EH (cell line): Measurements from ENCODE around the gene EXTL1.
A peak's percentile ranks its signal among the peaks of the same experiment; 100 is the strongest.

Experiments
- DNase-seq: peaks from one replicate; pipeline ENCODE4 v3.0.0-alpha.2; 2015; ENCODE audit warnings: low read depth

EXTL1 gene

GRCh38 chr1:26044414-26044813, 22.8 kb downstream of the EXTL1 start:
- DNase-seq: no peak

GRCh38 chr1:26044971-26045721, 23.6 kb downstream of the EXTL1 start:
- DNase-seq: no peak

GRCh38 chr1:26045722-26046245, 24.2 kb downstream of the EXTL1 start, which contains the start of gene SLC30A2:
SLC30A2 (minus strand) TSS chr1:26046118; CDS start chr1:26045896, 222 bp downstream.
- no peak for DNase-seq

GRCh38 chr1:26046246-26047095, 24.9 kb downstream of the EXTL1 start:
- DNase-seq: no peak

GRCh38 chr1:26047278-26047874, 25.8 kb downstream of the EXTL1 start:
- no peak for DNase-seq

GRCh38 chr1:26049531-26050247, 28.1 kb downstream of the EXTL1 start:
- peak; percentile 36 for DNase-seq

GRCh38 chr1:26050248-26050640, 28.7 kb downstream of the EXTL1 start:
- no peak for DNase-seq

GRCh38 chr1:26053718-26054560, 32.4 kb downstream of the EXTL1 start:
- DNase-seq: no peak

GRCh38 chr1:26055041-26055440, 33.5 kb downstream of the EXTL1 start:
- DNase-seq: no peak

- DNase-seq: no peak
These were observed 35.6 kb downstream of the EXTL1 start for GRCh38 chr1:26057189-26057588.

GRCh38 chr1:26058052-26058595, 36.5 kb downstream of the EXTL1 start:
- no peak for DNase-seq

GRCh38 chr1:26059906-26060305, 38.3 kb downstream of the EXTL1 start:
- no peak for DNase-seq

- no peak for DNase-seq
These were observed 39.4 kb downstream of the EXTL1 start for GRCh38 chr1:26060832-26061574.

GRCh38 chr1:26064553-26064952, 43.0 kb downstream of the EXTL1 start:
- DNase-seq: no peak

- DNase-seq: no peak
These were observed 44.6 kb downstream of the EXTL1 start for GRCh38 chr1:26066160-26066559.

- DNase-seq: no peak
These were observed 45.3 kb downstream of the EXTL1 start for GRCh38 chr1:26066857-26067256.

- DNase-seq: no peak
These were observed 45.9 kb downstream of the EXTL1 start, which contains the start of gene TRIM63 for GRCh38 chr1:26067432-26067911. TRIM63 (minus strand) TSS chr1:26067630; CDS start chr1:26067494, 136 bp downstream.

- DNase-seq: no peak
These were observed 48.3 kb downstream of the EXTL1 start for GRCh38 chr1:26069941-26070295.

GRCh38 chr1:26070296-26070962, 48.9 kb downstream of the EXTL1 start:
- no peak for DNase-seq
